ENCODE results near the gene ACTL7A. TPM values are rescaled to one million over a fixed set of nuclear protein-coding genes. Genes with fewer than 3 reads are reported as not detected.

The ACTL7A gene
- total and polyA plus RNA-seq, 2 experiments from 2014 or later, result not detected

GRCh38 chr9:108900176-108900575 is 38.1 kb downstream of the ACTL7A start:
- Mint-ChIP-seq H3K27ac (no peak overlapping the region), H3K27me3 (ENCODE audit: insufficient read depth, low read depth, poor library complexity) (no peaks in the 10 kb centered on the region), H3K4me1 (no peaks in the 10 kb centered on the region), H3K36me3 (ENCODE audit: low read depth) (peaks cover 60% of the 10 kb centered on the region), H3K9me3 (no peaks in the 10 kb centered on the region), H3K4me3 (no peak overlapping the region)
- H3K27ac ChIP-seq (ENCODE audit: low read depth), result no peak overlapping the region
- no peaks in the 10 kb centered on the region for H3K79me2 ChIP-seq (replicated peaks; ENCODE audit: insufficient read depth)
- no peak for DNase-seq (ENCODE audit: low spot score)
- no peaks in the 10 kb centered on the region for H3K9me2 ChIP-seq (ENCODE audit: insufficient read depth)
- H3K4me3 ChIP-seq, result no peak overlapping the region
- H4K20me1 ChIP-seq (replicated peaks; ENCODE audit: insufficient read depth), result no peaks in the 10 kb centered on the region; the same call in none of the 2 replicates
- no peak for ATAC-seq
- H3K4me2 ChIP-seq, result no peak overlapping the region
- TF ChIP-seq EZH2phosphoT487 (IDR thresholded peaks at IDR 0.05; ENCODE audit: unreplicated experiment), result no peak
- no peak for TF ChIP-seq ZNF331 (CRISPR knock-in tag; IDR thresholded peaks at IDR 0.05; ENCODE audit: low read depth)
- TF ChIP-seq, protein P1, sequence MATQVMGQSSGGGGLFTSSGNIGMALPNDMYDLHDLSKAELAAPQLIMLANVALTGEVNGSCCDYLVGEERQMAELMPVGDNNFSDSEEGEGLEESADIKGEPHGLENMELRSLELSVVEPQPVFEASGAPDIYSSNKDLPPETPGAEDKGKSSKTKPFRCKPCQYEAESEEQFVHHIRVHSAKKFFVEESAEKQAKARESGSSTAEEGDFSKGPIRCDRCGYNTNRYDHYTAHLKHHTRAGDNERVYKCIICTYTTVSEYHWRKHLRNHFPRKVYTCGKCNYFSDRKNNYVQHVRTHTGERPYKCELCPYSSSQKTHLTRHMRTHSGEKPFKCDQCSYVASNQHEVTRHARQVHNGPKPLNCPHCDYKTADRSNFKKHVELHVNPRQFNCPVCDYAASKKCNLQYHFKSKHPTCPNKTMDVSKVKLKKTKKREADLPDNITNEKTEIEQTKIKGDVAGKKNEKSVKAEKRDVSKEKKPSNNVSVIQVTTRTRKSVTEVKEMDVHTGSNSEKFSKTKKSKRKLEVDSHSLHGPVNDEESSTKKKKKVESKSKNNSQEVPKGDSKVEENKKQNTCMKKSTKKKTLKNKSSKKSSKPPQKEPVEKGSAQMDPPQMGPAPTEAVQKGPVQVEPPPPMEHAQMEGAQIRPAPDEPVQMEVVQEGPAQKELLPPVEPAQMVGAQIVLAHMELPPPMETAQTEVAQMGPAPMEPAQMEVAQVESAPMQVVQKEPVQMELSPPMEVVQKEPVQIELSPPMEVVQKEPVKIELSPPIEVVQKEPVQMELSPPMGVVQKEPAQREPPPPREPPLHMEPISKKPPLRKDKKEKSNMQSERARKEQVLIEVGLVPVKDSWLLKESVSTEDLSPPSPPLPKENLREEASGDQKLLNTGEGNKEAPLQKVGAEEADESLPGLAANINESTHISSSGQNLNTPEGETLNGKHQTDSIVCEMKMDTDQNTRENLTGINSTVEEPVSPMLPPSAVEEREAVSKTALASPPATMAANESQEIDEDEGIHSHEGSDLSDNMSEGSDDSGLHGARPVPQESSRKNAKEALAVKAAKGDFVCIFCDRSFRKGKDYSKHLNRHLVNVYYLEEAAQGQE (IDR thresholded peaks at IDR 0.05; ENCODE audit: unreplicated experiment), result no peak
- no peak for TF ChIP-seq NANOG (IDR thresholded peaks at IDR 0.05; ENCODE audit: borderline replicate concordance)
- TF ChIP-seq STAT1 (IDR thresholded peaks at IDR 0.05; ENCODE audit: unreplicated experiment), result no peak
- TF ChIP-seq JUNB (IDR thresholded peaks at IDR 0.05; ENCODE audit: unreplicated experiment), result no peak
- TF ChIP-seq, protein P2, sequence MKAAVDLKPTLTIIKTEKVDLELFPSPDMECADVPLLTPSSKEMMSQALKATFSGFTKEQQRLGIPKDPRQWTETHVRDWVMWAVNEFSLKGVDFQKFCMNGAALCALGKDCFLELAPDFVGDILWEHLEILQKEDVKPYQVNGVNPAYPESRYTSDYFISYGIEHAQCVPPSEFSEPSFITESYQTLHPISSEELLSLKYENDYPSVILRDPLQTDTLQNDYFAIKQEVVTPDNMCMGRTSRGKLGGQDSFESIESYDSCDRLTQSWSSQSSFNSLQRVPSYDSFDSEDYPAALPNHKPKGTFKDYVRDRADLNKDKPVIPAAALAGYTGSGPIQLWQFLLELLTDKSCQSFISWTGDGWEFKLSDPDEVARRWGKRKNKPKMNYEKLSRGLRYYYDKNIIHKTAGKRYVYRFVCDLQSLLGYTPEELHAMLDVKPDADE (IDR thresholded peaks at IDR 0.05), result no peak
- no peak for TF ChIP-seq POLR2AphosphoS5 (IDR thresholded peaks at IDR 0.05; ENCODE audit: low read depth)
- TF ChIP-seq EZH2 (IDR thresholded peaks at IDR 0.05; ENCODE audit: low read depth, unreplicated experiment), result no peak
- no peak for TF ChIP-seq CREB1 (CRISPR knock-in tag; IDR thresholded peaks at IDR 0.05; ENCODE audit: low read depth)
- no peak for TF ChIP-seq CTCF (conservative IDR thresholded peaks at IDR 0.05; ENCODE audit: low read depth in 2 of 2)
- no peak for TF ChIP-seq ZNF114 (CRISPR knock-in tag; IDR thresholded peaks at IDR 0.05)
- TF ChIP-seq, protein P3, sequence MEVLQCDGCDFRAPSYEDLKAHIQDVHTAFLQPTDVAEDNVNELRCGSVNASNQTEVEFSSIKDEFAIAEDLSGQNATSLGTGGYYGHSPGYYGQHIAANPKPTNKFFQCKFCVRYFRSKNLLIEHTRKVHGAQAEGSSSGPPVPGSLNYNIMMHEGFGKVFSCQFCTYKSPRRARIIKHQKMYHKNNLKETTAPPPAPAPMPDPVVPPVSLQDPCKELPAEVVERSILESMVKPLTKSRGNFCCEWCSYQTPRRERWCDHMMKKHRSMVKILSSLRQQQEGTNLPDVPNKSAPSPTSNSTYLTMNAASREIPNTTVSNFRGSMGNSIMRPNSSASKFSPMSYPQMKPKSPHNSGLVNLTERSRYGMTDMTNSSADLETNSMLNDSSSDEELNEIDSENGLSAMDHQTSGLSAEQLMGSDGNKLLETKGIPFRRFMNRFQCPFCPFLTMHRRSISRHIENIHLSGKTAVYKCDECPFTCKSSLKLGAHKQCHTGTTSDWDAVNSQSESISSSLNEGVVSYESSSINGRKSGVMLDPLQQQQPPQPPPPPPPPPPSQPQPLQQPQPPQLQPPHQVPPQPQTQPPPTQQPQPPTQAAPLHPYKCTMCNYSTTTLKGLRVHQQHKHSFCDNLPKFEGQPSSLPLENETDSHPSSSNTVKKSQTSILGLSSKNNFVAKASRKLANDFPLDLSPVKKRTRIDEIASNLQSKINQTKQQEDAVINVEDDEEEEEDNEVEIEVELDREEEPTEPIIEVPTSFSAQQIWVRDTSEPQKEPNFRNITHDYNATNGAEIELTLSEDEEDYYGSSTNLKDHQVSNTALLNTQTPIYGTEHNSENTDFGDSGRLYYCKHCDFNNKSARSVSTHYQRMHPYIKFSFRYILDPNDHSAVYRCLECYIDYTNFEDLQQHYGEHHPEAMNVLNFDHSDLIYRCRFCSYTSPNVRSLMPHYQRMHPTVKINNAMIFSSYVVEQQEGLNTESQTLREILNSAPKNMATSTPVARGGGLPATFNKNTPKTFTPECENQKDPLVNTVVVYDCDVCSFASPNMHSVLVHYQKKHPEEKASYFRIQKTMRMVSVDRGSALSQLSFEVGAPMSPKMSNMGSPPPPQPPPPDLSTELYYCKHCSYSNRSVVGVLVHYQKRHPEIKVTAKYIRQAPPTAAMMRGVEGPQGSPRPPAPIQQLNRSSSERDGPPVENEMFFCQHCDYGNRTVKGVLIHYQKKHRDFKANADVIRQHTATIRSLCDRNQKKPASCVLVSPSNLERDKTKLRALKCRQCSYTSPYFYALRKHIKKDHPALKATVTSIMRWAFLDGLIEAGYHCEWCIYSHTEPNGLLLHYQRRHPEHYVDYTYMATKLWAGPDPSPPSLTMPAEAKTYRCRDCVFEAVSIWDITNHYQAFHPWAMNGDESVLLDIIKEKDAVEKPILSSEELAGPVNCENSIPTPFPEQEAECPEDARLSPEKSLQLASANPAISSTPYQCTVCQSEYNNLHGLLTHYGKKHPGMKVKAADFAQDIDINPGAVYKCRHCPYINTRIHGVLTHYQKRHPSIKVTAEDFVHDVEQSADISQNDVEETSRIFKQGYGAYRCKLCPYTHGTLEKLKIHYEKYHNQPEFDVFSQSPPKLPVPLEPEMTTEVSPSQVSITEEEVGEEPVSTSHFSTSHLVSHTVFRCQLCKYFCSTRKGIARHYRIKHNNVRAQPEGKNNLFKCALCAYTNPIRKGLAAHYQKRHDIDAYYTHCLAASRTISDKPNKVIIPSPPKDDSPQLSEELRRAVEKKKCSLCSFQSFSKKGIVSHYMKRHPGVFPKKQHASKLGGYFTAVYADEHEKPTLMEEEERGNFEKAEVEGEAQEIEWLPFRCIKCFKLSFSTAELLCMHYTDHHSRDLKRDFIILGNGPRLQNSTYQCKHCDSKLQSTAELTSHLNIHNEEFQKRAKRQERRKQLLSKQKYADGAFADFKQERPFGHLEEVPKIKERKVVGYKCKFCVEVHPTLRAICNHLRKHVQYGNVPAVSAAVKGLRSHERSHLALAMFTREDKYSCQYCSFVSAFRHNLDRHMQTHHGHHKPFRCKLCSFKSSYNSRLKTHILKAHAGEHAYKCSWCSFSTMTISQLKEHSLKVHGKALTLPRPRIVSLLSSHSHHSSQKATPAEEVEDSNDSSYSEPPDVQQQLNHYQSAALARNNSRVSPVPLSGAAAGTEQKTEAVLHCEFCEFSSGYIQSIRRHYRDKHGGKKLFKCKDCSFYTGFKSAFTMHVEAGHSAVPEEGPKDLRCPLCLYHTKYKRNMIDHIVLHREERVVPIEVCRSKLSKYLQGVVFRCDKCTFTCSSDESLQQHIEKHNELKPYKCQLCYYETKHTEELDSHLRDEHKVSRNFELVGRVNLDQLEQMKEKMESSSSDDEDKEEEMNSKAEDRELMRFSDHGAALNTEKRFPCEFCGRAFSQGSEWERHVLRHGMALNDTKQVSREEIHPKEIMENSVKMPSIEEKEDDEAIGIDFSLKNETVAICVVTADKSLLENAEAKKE (CRISPR knock-in tag; IDR thresholded peaks at IDR 0.05), result no peak
- H3K36me3 ChIP-seq (ENCODE audit: insufficient read depth), result peaks cover 44% of the 10 kb centered on the region
- H2AFZ ChIP-seq, result no peak overlapping the region
- no peaks in the 10 kb centered on the region for H3K4me1 ChIP-seq (ENCODE audit: insufficient read depth)
- H3F3A ChIP-seq (replicated peaks; ENCODE audit: low read depth), result no peaks in the 10 kb centered on the region
- H3K27me3 ChIP-seq (ENCODE audit: insufficient read depth), result no peaks in the 10 kb centered on the region
